Adrenal gland (tissue), 12 donors: ENCODE measurements around the gene XDH. TPM values are rescaled to one million over a fixed set of nuclear protein-coding genes. Genes with fewer than 3 reads are reported as not detected.

Experiments
- DNase-seq, 7 donors: peaks; one replicate each; pipeline ENCODE4 v3.0.0-alpha.2; 2019 to 2020
- H3K27ac ChIP-seq, 5 donors: fragments of 200-600 bp; sonication (generic) in 4 of 5; 1 replicate in 3 of 5; 2 replicates in 2 of 5; pipeline versions ENCODE4 v1.5.1 to v1.8.0; 2016 to 2020; ENCODE audit warnings: mild to moderate bottlenecking in 1 of 5
- H3K27me3 ChIP-seq: fragments of 200-600 bp; 2 replicates; pipeline ENCODE4 v1.8.0; 2021
- H3K36me3 ChIP-seq, 2 donors: fragments of 200-600 bp; replicated peaks in 1 of 2; 1 replicate in 1 of 2; 2 replicates in 1 of 2; pipeline versions ENCODE4 v1.5.1 to v1.8.0; 2018 to 2022
- H3K4me1 ChIP-seq, 2 donors: fragments of 200-600 bp; replicated peaks in 1 of 2; 1 replicate in 1 of 2; 2 replicates in 1 of 2; pipeline versions ENCODE4 v1.5.1 to v1.8.0; 2018 to 2021
- H3K4me3 ChIP-seq, 4 donors: fragments of 200-600 bp; sonication (generic) in 3 of 4; one replicate each; pipeline ENCODE4 v1.5.1; 2016 to 2018
- H3K9me3 ChIP-seq, 3 donors: fragments of 200-600 bp; sonication (generic) in 1 of 3; replicated peaks in 1 of 3; 1 replicate in 2 of 3; 2 replicates in 1 of 3; pipeline versions ENCODE4 v1.5.1 to v1.8.0; 2016 to 2021
- CTCF ChIP-seq, 6 experiments: fragments of 450-650 bp in 4 of 6; fragments of 200-600 bp in 2 of 6; sonication (generic) in 1 of 6; IDR thresholded peaks; 1 replicate in 5 of 6; 2 replicates in 1 of 6; pipeline versions ENCODE4 v1.5.1 to v1.8.0; 2016 to 2021; ENCODE audit warnings: antibody characterized with exemption in 6 of 6, mild to moderate bottlenecking in 2 of 6, moderate library complexity in 1 of 6
- POLR2A ChIP-seq, 2 donors: fragments of 450-650 bp; IDR thresholded peaks; one replicate each; pipeline ENCODE4 v1.6.1; 2017; ENCODE audit warnings: antibody characterized with exemption in 2 of 2, mild to moderate bottlenecking in 2 of 2, moderate library complexity in 1 of 2
- WGBS, 4 donors: extraction: QIAGEN DNeasy Blood & Tissue Kit in 2 of 4; methylation state at CpG; one replicate each; pipeline versions ENCODE4 v1.1.5 to v1.1.7; 2013 to 2017; 5-methylcytosine and 5-hydroxymethylcytosine counted together
- intact Hi-C, 2 donors: fragments of 100-400 bp; cut with DNase I; formaldehyde crosslinking; loops; one replicate each; pipeline versions ENCODE4 v1.14.1 to v1.15.0; 2022 to 2023
- polyA plus RNA-seq, 3 donors: library from polyadenylated mRNA; stranded (reverse); fragments of 200-250 nt in 2 of 3; fragments of 350-450 nt in 1 of 3; fragmentation: Illumina TruSeq in 1 of 3; extraction: RNeasy Lipid Tissue Mini Kit (QIAGEN cat#74804) in 1 of 3; gene quantifications; one replicate each; pipeline ENCODE4 v1.2.3, GENCODE V29; 2013 to 2014
- total RNA-seq, 9 donors: library from RNA; depleted of rRNA in 4 of 9; stranded (reverse); fragments of >200 nt in 4 of 9; fragments of 120-200 nt in 1 of 9; fragmentation: NEBNext Ultra II Directional in 1 of 9; extraction: Animal tissue kit (Norgen Biotek cat#: 25700) in 1 of 9; gene quantifications; one replicate each; pipeline versions ENCODE4 v1.1.0 to v1.2.4, GENCODE V29; 2013 to 2023
- donor health status: healthy with polysubstance abuse.
- donor health status: Bipolar disorder and iron deficiency.
- donor health status: DM: yes; HTN: yes; CAD: no.
- donor health status: DM: no; HTN: no; CAD: no.
- donor health status: DM: no; HTN: no; CAD: no.
- donor health status: DM: yes; HTN: yes; CAD: no.

XDH gene
- total and polyA plus RNA-seq, 12 donors: under 0.01 to 0.11 TPM; not detected in 10

- TF ChIP-seq POLR2A (IDR thresholded peaks at IDR 0.05): no peak
- TF ChIP-seq CTCF (IDR thresholded peaks at IDR 0.05): no peak
- H3K9me3 ChIP-seq: no peaks in the 10 kb centered on the region
Measured at GRCh38 chr2:31328026-31328425, 86.5 kb downstream of the XDH start.

GRCh38 chr2:31327505-31327904 is 87.0 kb downstream of the XDH start:
- intact Hi-C loops: no loop called here

More at GRCh38 chr2:31328026-31328425, 86.5 kb downstream of the XDH start:
- intact Hi-C loops: no loop called here
- H3K4me1 ChIP-seq: no peaks in the 10 kb centered on the region
- no peaks in the 10 kb centered on the region for H3K27me3 ChIP-seq
- DNase-seq: no peak
- no peak overlapping the region for H3K27ac ChIP-seq
- no peaks in the 10 kb centered on the region for H3K36me3 ChIP-seq
- no peak overlapping the region for H3K4me3 ChIP-seq

GRCh38 chr2:31324016-31324633 is 90.4 kb downstream of the XDH start:
- H3K4me1 ChIP-seq: peaks cover 4 to 14% of the 10 kb centered on the region in 2 donors
- H3K36me3 ChIP-seq: no peaks in the 10 kb centered on the region
- H3K27ac ChIP-seq: no peak overlapping the region
- no peak for DNase-seq
- 43 to 57% (median 53%) methylated on average over 5 of the region's 5 CpGs for WGBS, 4 donors
- H3K4me3 ChIP-seq: peak overlapping the region in 1 of 4 donors; percentile 47
- intact Hi-C loops: no loop called here
- TF ChIP-seq CTCF (IDR thresholded peaks at IDR 0.05) (no peak), POLR2A (IDR thresholded peaks at IDR 0.05) (no peak)
- H3K9me3 ChIP-seq: no peaks in the 10 kb centered on the region
- no peaks in the 10 kb centered on the region for H3K27me3 ChIP-seq

More at GRCh38 chr2:31327505-31327904, 87.0 kb downstream of the XDH start:
- TF ChIP-seq CTCF (IDR thresholded peaks at IDR 0.05) (no peak), POLR2A (IDR thresholded peaks at IDR 0.05) (no peak)
- 91 to 100% (median 98%) methylated on average over 1 of the region's 1 CpG for WGBS, 4 donors
- H3K36me3 ChIP-seq: no peaks in the 10 kb centered on the region
- H3K27ac ChIP-seq: no peak overlapping the region
- no peaks in the 10 kb centered on the region for H3K27me3 ChIP-seq
- no peak for DNase-seq
- no peak overlapping the region for H3K4me3 ChIP-seq
- H3K4me1 ChIP-seq: no peaks in the 10 kb centered on the region
- H3K9me3 ChIP-seq: no peaks in the 10 kb centered on the region

GRCh38 chr2:31322371-31322770 is 92.2 kb downstream of the XDH start:
- TF ChIP-seq POLR2A (IDR thresholded peaks at IDR 0.05) (no peak), CTCF (IDR thresholded peaks at IDR 0.05) (no peak)
- intact Hi-C loops: no loop called here
- peaks cover 4 to 25% of the 10 kb centered on the region in 2 donors for H3K4me1 ChIP-seq
- no peak for DNase-seq
- H3K27ac ChIP-seq: no peak overlapping the region
- no peaks in the 10 kb centered on the region for H3K36me3 ChIP-seq
- H3K27me3 ChIP-seq: no peaks in the 10 kb centered on the region
- 53 to 80% (median 69%) methylated on average over 1 of the region's 1 CpG for WGBS, 4 donors
- no peaks in the 10 kb centered on the region for H3K9me3 ChIP-seq
- H3K4me3 ChIP-seq: no peak overlapping the region
